Stimulated activated CD8-positive, alpha-beta memory T cell treated with anti-CD3 and anti-CD28 coated beads, Interleukin-7, amount 100 ng/mL, for 1 hour (primary cell): ENCODE measurements around the gene RBMXL3.
"Not testable (repeated sequence)": the region's sequence is repeated elsewhere in the genome, so short reads cannot be mapped to it uniquely, and the experiment has no call there.

Experiments used
- DNase-seq, 2 donors: peaks; one replicate each; pipeline ENCODE4 v3.0.0-alpha.2; 2020; ENCODE audit warnings: low read depth in 2 of 2

RBMXL3 gene

DNA sequence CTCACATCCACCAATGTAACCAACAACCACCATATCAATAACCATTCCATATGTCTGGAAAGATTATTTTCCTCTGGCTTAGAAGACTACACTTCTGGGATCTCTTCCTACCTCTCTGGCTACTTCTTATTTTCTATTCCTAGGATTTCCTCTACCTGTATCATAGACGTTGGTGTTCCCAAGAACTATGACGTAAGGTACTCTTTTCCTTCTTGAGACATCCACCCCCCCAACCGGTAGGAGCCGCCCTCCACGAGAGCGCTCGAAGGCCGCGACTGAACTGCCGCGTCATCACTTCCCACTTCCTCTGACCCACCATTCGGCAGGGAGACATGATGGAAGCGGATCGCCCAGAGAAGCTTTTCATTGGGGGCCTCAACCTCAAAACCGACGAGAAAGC is at the start of gene RBMXL3:
Gene RBMXL3 (plus strand): TSS at position 301 of the 400 bp plus-strand sequence. CDS start 32 bp downstream, at position 333.
- no peak for DNase-seq

DNA sequence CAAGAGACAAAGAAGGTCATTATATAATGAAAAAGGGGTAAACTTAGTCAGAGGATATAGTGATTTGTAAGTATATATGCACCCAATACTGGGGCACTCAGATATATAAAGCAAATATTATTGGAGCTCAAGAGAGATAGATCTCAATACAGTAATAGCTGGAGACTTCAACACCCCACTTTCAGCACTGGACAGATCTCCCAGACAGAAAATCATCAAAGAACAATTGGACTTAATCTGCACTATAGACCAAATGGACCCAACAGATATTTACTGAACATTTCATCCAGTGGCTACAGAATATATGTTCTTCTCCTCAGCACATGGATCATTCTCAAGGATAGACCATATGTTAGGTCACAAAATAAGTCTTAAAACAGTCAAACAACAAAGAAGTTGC is 47.2 kb upstream of the RBMXL3 start:
- no peak for DNase-seq

DNA sequence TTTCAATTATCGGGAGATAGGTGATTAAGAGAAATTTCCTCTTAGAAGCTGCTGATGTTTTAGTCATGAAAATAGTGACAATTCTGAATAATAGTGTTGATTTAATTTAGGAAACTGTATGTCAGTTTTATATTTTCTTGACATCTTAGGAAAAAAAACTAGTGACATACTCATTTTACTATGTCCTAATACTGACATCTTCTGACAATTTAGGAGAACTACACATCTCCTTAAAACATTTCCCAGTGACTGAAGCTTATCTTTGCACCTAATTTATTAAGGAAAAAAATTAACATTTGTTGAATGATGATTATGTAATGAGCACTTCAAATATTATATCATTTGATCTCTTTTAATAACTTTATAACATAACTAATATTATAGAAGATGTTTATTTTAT is 42.0 kb upstream of the RBMXL3 start:
- no peak for DNase-seq

DNA sequence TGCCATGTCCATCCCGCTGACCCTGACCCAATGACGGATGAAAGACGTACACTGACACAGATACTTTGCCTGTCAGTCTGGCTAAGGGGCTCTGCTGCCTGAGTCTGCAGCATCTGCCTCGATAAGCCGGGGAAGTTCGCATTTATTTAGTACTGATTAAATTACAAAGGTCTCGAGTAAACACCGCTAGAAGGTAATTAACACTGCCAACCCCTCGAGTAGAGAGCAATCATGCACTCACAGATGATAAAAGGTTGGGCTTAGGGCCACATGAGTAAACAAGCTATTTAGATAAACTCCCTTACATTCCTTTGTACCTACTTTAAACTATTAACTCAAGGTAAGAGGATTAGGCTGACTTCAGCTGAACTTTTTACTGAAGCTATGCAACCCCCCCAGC is 16.0 kb upstream of the RBMXL3 start:
- no peak for DNase-seq

DNA sequence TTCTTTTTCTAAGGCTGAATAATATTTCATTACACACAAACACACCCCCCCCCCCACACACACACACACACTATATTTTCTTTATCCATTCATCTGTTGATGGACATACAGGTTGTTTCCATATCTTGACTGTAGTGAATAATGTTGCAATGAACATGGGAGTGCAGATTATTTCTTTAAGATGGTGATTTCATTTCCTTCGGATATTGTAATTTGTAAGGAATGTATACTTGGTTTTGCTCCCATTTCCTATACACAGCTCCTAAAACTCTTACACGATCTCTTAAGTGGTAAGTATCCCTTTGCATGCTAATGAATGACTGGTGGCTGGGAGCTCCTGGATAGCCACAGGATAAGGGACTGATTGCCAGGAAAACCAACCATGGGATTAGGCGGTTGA is 14.7 kb upstream of the RBMXL3 start:
- DNase-seq = no peak

DNA sequence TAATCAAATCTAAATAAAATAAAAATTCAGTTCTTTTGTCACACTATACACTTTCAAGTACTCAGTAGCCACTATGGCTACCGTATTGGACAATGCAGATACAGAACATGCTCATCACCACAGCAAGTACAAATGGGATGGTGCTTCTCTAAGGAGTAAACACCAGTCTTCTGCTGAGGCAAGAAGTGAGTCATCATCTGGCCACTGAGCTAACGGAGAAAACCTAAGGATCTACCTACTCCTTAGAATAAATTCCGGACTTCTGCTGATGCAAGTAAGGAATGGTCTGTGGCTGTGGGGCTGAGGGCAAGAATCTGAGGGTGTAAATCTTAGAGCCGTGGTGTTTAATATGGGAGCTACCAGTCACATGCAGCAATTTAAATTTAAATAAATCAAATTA is 11.3 kb upstream of the RBMXL3 start:
- no peak for DNase-seq

DNA sequence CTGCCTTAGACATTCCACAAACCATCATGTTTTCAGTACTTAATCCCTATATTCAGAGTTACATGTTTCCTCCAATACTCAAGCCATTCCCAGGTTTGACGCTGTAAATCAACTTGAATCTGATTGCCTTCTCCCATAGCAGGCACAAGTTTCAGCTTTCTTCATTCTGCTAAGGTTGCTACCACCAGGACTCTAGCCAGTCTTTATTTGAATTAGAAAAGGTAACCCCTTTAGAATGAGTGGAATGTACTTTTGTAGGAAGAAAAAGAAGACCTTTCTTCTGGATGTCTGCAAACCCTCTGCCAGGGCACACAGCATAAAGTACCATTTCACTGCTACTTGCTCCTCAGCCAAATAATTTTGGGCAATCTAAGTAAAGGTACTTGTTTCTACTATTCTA is 10.7 kb upstream of the RBMXL3 start:
- DNase-seq = no peak

DNA sequence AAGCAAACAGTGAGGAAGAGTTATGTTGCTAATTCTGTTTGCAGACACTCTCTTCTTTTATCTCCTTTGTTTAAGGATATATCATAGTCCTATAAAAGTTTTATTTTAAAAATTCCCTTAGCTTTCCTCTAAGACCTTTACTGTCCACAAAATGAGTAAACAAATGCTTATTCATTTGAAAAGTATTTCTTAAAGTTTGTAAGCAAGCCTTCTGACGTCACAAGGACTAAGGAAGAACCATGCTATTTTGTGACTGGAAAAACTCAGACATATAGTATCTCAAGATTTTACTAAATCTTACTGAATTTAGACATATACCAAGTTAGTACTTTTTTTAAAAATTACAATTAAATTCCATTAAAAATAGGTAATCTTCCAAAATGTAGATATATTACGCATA is 5.2 kb upstream of the RBMXL3 start:
- no peak for DNase-seq

DNA sequence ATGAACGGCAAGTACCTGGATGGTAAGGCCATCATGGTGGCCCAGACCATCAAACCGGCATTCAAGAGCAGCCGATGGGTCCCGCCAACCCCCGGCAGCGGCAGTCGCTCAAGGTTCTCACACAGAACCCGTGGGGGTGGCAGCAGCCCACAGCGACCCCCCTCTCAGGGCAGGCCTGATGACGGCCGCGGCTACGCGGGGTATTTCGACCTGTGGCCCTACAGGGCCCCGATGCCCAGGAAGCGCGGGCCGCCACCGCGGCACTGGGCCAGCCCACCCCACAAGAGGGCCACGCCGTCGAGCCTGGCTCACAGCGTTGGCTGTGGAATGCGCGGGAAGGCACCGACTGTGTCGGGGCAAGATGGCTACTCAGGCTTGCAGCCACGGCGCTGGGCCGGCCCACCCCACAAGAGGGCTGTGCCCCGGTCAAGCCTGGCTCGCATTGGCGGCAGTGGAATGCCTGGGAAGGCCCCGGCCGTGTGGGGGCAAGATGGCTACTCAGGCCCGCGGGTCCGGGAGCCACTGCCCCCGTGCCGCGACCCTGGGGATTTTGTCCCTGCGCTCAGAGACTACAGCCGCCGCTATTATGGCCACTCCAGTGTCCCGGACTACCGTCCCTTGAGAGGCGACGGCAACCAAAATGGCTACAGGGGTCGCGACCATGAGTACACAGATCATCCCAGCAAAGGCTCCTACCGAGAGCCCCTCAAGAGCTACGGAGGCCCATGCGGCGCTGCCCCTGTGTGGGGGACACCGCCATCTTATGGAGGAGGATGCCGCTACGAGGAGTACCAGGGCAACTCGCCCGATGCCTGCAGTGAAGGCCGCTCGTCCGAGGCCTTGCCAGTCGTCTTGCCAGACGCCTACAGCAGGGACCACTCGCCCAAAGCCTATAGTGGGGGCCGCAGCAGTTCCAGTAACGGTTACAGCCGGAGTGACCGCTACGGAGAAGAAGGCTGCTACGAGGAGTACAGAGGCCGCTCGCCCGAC is 731 bp downstream of the RBMXL3 start:
- no peak for DNase-seq

DNA sequence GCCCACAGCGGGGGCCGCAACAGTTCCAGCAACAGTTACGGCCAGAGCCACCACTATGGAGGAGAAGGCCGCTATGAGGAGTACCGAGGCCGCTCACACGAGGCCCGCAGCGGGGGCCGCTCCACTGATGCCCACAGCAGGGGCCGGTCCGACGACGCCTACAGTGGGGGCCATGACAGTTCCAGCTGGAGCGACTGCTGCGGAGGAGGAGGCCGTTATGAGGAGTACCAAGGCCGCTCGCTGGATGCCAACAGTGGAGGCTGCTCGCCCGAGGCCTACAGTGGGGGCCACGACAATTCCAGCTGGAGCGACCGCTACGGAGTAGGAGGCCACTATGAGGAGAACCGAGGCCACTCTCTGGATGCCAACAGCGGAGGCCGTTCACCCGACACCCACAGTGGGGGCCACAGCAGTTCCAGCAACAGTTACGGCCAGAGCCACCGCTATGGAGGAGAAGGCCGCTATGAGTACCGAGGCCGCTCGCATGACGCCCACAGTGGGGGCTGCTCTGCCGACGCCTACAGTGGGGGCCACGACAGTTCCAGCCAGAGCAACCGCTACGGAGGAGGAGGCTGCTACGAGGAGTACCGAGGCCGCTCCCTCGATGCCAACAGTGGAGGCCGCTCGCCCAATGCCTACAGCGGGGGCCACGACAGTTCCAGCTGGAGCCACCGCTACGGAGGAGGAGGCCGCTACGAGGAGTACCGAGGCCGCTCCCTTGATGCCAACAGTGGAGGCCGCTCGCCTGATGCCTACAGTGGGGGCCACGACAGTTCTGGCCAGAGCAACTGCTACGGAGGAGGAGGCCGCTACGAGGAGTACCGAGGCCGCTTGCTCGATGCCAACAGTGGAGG is 1.7 kb downstream of the RBMXL3 start:
- no peak for DNase-seq

DNA sequence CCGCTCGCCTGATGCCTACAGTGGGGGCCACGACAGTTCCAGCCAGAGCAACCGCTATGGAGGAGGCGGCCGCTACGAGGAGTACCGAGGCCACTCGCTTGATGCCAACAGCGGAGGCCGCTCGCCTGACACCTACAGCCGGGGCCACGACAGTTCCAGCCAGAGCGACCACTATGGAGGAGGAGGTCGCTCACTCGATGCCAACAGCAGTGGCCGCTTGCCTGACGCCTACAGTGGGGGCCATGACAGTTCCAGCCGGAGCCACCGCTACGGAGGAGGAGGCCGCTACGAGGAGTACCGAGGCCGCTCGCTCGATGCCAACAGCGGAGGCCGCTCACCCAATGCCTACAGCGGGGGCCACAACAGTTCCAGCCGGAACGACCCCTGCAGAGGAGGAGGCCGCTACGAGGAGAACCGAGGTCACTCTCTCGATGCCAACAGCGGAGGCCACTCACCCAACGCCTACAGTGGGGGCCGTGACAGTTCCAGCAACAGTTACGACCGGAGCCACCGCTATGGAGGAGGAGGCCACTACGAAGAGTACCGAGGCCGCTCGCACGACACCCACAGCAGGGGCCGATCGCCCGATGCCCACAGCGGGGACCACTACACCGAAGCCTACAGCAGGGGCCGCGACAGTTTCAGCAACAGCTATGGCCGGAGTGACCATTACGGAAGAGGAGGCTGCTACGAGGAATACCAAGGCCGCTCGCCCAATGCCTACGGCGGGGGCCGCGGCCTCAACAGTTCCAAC is 2.5 kb downstream of the RBMXL3 start:
- DNase-seq = no peak

DNA sequence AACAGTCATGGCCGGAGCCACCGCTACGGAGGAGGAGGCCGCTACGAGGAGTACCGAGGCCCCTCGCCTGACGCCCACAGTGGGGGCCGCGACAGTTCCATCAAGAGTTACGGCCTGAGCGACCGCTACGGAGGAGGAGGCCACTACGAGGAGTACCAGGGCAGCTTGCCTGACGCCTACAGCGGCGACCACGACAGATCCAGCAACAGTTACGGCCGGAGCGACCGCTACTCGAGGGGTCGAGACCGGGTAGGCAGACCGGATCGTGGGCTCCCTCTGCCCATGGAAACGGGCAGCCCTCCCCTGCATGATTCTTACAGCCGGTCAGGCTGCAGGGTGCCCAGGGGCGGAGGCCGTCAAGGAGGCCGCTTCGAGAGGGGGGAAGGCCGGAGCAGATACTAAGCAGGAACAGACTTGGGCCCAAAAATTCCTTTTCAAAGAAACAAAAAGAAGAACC is 3.1 kb downstream of the RBMXL3 start:
- no peak for DNase-seq

DNA sequence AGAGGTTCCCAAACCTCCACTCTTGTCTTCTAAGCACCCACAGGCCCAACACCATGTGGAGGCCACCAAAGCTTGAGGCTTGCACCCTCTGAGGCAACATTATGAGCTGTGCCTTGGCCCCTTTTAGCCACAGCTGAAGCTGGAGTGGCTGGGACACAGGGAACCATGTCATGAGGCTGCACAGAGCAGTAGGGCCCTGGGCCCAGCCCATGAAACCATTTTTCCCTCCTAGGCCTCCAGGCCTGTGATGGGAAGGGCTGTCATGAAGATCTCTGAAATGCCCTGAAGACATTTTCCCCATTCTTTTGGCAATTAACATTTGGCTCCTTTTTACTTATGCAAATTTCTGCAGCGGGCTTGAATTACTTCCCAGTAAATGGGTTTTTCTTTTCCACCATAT is 14.8 kb downstream of the RBMXL3 start:
- DNase-seq = no peak

DNA sequence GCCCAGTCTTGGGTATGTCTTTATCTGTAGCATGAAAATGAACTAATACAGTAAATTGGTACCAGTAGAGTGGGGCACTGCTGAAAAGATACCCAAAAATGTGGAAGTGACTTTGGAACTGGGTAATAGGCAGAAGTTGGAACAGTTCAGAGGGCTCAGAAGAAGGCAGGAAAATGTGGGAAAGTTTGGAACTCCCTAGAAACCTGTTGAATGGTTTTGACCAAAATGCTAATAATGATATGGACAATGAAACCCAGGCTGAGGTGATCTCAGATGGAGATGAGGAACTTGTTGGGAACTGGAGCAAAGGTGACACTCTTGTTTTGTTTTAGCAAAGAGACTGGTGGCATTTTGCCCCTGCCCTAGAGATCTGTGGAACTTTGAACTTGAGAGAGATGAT is 20.3 kb downstream of the RBMXL3 start:
- DNase-seq = not testable (repeated sequence)

DNA sequence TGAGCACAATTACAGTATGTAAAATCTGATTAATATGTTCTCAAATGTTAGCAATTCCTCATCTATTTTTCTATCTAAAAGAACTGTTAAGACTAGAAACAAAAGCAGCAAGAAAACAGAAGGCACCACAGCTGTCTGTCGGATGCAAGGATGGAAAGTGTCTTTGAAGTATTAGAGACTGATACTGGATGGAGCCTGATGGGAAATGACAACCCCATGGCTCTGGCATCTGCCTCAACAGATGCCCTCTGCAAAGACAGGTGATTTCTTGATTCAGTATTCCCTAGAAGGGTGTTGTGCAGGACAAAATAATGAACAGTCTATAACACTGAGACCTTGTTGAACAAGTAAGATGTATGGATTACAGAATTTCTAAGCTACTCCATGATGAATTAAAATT is 24.9 kb downstream of the RBMXL3 start:
- no peak for DNase-seq

DNA sequence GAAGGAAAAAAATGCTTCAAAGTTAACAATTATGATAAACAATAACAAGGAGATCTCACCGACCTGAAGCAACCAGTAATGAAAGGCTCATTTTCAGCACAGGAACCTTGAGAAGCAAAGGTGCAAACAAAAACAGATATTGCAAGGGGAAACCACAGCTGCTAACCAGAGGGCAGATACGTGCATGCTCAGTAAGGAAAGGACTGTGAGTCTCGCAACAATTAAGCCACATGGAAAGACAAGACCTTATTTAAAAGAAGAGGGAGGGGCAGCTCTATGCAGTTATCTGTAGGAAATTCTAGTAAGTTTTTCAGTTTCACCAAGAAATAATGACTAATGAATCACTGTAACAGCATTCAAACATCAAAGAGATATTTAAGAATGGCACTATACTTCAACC is 25.4 kb downstream of the RBMXL3 start:
- DNase-seq = no peak

DNA sequence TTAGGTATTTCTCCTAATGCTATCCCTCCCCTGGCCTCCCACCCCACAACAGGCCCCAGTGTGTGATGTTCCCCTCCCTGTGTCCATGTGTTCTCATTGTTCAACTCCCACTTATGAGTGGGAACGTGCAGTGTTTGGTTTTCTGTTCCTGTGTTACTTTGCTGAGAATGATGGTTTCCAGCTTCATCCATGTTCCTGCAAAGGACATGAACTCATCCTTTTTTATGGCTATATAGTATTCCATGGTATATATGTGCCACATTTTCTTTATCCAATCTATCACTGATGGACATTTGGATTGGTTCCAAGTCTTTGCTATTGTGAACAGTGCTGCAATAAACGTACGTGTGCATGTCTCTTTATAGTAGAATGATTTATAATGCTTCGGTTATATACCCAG is 28.1 kb downstream of the RBMXL3 start:
- not testable (repeated sequence) for DNase-seq

DNA sequence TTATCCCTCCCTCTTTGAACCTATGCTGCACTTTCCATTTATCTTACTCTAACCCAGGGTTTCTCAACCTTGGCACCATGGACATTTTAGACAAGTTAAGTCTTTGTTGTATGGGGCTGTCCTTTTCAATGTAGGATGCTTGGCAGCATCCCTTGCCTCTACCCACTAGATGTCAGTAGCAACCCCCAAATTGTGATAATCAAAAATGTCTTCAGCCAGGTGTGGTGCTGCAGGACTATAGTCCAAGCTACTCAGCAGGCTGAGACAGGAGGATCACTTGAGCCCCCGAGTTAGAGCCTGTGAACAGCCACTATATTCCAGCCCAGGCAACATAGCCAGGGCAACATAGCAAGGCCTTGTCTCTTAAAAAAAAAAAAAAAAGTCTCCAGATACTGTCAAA is 37.7 kb downstream of the RBMXL3 start:
- DNase-seq = no peak

DNA sequence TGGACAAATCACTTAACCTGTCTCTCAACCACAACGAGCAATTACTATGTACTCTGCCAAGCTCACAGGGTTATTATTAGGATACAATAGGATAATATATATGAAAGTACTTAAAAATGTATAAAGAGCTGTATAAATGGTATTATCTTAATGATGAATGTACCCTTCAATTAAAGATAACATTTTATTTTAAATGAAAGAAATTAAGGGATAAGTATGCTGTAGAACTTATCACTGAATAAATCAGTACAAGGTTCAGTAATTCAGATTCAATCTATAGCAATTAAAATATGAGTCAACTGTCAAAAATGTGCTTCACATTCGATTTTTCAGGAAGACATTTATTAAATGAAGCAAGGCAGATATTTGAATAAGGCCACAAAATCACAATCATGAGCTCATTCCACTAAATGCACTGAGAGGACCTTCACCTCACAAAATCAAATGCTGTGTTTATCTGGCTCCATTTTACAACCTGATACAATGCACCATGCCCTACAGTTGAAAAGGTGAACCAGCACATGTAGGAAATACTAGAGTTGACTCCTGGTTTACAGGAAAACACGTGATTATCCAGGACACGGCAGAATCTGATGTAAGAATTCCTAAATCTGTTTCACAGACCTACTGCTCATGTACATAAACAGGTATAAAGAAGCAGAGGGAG is 40.3 kb downstream of the RBMXL3 start:
- no peak for DNase-seq

DNA sequence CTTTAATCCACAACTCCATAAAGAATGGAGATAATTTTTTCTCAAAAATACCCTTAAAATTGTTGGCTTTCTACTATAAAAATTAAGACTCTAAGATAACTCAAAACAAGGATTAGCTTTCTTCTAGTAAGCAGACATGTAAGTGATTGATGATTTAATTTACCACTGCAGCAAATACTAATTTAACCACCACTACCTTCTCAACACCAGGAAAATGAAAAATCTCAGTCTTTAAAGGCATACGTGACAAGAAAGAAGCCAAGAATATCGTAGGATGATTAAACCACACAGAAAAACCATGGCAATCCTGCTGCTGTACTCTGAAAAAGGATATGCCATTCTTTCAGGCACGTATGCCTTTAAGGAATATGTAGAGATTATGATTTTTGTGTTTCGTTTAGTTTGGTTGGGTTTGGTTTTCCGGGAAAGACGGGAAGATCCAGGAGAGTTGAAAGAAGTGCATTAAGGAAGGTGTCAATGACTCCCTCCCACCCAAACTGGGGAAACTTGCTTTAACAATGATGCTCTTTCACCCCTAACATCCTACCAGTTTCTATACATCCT is 43.8 kb downstream of the RBMXL3 start:
- DNase-seq = no peak
